ENCODE results near the gene CDH9.
"Not testable (repeated sequence)": the region's sequence is repeated elsewhere in the genome, so short reads cannot be mapped to it uniquely, and the experiment has no call there.

CDH9 gene

GRCh38 chr5:26948921-26949320, 89.5 kb downstream of the CDH9 start:
- DNase-seq, result no peak

GRCh38 chr5:26945901-26946300, 92.5 kb downstream of the CDH9 start:
- DNase-seq, result no peak

GRCh38 chr5:26942481-26942880, 95.9 kb downstream of the CDH9 start:
- no peak for DNase-seq

- no peak for DNase-seq
Observed at GRCh38 chr5:26940994-26941393, 97.4 kb downstream of the CDH9 start.

GRCh38 chr5:26932238-26932637, 106.1 kb downstream of the CDH9 start:
- DNase-seq, result no peak

GRCh38 chr5:26921439-26921838, 116.9 kb downstream of the CDH9 start:
- DNase-seq, result no peak

GRCh38 chr5:26903469-26903868, 134.9 kb downstream of the CDH9 start:
- no peak for DNase-seq

- DNase-seq, result no peak
Observed at GRCh38 chr5:26894719-26895263, 143.6 kb downstream of the CDH9 start.

GRCh38 chr5:26893078-26893477, 145.3 kb downstream of the CDH9 start:
- no peak for DNase-seq

- no peak for DNase-seq
Observed at GRCh38 chr5:26889815-26890214, 148.6 kb downstream of the CDH9 start.

GRCh38 chr5:26884481-26884880, 153.9 kb downstream of the CDH9 start:
- DNase-seq, result no peak

GRCh38 chr5:26883375-26883774, 155.0 kb downstream of the CDH9 start:
- no peak for DNase-seq

GRCh38 chr5:26881901-26882300, 156.5 kb downstream of the CDH9 start:
- DNase-seq, result no peak

GRCh38 chr5:26877154-26877553, 161.2 kb downstream of the CDH9 start:
- DNase-seq, result no peak

GRCh38 chr5:26872337-26872736, 166.0 kb downstream of the CDH9 start:
- no peak for DNase-seq

- no peak for DNase-seq
Observed at GRCh38 chr5:26869781-26870180, 168.6 kb downstream of the CDH9 start.

- no peak for DNase-seq
Observed at GRCh38 chr5:26868504-26868903, 169.9 kb downstream of the CDH9 start.

- no peak for DNase-seq
Observed at GRCh38 chr5:26864061-26864460, 174.3 kb downstream of the CDH9 start.

- no peak for DNase-seq
Observed at GRCh38 chr5:26856238-26856637, 182.1 kb downstream of the CDH9 start.

GRCh38 chr5:26852450-26852849, 185.9 kb downstream of the CDH9 start:
- DNase-seq, result not testable (repeated sequence)

GRCh38 chr5:26847041-26847736, 191.2 kb downstream of the CDH9 start:
- no peak for DNase-seq

- no peak for DNase-seq
Observed at GRCh38 chr5:26843677-26844076, 194.7 kb downstream of the CDH9 start.

- DNase-seq, result no peak
Observed at GRCh38 chr5:26833596-26833995, 204.8 kb downstream of the CDH9 start.

All from activated CD4-positive, alpha-beta T cell treated with anti-CD3 and anti-CD28 coated beads for 48 hours (primary cell).